ENCODE measurements around the gene SLC35F1.

The SLC35F1 gene

DNA sequence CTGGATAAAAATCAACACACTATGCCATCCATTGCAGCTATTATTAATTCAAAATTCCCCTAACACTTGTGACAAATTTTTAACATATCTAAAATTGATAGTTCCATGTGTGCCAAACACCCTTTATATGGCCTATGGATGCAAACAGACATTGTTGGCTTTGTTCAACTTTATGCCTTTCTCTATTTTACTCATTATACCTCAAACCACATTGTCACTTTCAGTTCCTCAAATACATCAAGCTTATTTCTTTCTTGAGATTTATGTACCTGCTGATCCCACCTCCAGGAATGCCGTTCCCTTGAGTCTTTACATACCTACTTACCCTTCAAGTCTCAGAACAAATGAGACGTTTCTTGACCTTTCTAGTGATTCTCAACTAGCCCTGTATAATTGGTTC is 447.6 kb downstream of the SLC35F1 start:
- TF ChIP-seq ZFX (IDR thresholded peaks at IDR 0.05): no peak
- TF ChIP-seq CTCF (conservative IDR thresholded peaks at IDR 0.05): no peak
- no peak overlapping the region for H3K27ac ChIP-seq

GRCh38 chr6:118356054-118356453 is 449.0 kb downstream of the SLC35F1 start:
- TF ChIP-seq ZFX (IDR thresholded peaks at IDR 0.05) (no peak), CTCF (conservative IDR thresholded peaks at IDR 0.05) (no peak)
- H3K27ac ChIP-seq: no peak overlapping the region

DNA sequence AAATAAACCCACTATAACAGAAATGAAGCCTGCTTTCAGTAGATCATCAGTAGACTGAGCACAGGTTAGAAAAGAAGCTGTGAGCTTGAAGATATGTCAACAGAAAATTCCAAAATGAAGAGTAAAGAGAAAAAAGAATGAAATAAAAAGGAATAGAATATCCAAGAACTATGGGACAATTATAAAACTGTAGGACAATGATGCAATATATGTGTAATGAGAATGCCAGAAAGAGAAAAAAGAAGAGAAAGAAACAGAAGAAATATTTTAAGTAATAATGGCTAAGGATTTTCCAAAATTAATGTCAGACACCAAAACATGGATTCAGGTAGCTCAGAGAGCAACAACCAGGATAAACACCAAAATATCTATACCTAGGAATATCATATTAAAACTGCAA is 449.6 kb downstream of the SLC35F1 start:
- TF ChIP-seq ZFX (IDR thresholded peaks at IDR 0.05) (no peak), CTCF (conservative IDR thresholded peaks at IDR 0.05) (no peak)
- no peak overlapping the region for H3K27ac ChIP-seq
